ENCODE measurements around the gene ABCC10.
"Not testable (repeated sequence)": the region's sequence is repeated elsewhere in the genome, so short reads cannot be mapped to it uniquely, and the experiment has no call there.

The ABCC10 gene

DNA sequence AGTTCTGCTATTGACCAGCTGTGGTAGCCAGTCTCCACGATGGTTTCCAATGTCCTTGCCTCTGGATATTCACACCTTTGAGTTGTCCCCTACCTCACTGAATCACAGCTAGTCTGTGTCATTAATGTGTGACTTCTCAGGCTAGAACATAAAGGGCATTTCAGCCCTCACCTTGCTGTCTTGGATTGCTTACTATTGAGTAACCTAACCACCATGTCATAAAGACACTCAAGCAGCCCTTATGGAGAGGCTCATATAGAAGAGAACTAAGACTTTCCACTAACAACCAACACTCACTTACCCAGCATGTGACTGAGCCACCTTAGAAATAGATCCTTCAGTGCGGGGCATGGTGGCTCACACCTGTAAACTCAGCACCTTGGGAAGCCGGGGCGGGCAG lies 19.1 kb upstream of the ABCC10 start:
- Histone ChIP-seq H3F3A (ENCODE audit: insufficient read depth, low read length) (no peaks in the 10 kb centered on the region), H3K27me3 (replicated peaks; ENCODE audit: insufficient read depth, low read length) (no peaks in the 10 kb centered on the region), H3K36me3 (replicated peaks; ENCODE audit: insufficient read depth, low read length) (no peaks in the 10 kb centered on the region), H3K9me3 (replicated peaks; ENCODE audit: insufficient read depth, low read length) (no peaks in the 10 kb centered on the region), H3K4me2 (ENCODE audit: low read depth, low read length) (no peak overlapping the region), H3K9ac (ENCODE audit: low read length) (no peak overlapping the region), H3K9me2 (replicated peaks; ENCODE audit: insufficient read depth, low read length) (no peaks in the 10 kb centered on the region), H3K27ac (ENCODE audit: low read length) (no peak overlapping the region), H3K4me1 (ENCODE audit: low read length) (no peaks in the 10 kb centered on the region), H3K4me3 (ENCODE audit: low read length) (no peak overlapping the region), H2AFZ (ENCODE audit: low read length) (no peak overlapping the region), H3K79me2 (ENCODE audit: low read length) (no peaks in the 10 kb centered on the region), H4K20me1 (ENCODE audit: insufficient read depth, low read length) (no peaks in the 10 kb centered on the region)
- no peak for DNase-seq
- TF ChIP-seq EZH2 (optimal IDR thresholded peaks at IDR 0.05; ENCODE audit: low read depth, low read length) (no peak), EZH2phosphoT487 (IDR thresholded peaks at IDR 0.05; ENCODE audit: low read length) (no peak)
- TF ChIP-seq, protein P1, sequence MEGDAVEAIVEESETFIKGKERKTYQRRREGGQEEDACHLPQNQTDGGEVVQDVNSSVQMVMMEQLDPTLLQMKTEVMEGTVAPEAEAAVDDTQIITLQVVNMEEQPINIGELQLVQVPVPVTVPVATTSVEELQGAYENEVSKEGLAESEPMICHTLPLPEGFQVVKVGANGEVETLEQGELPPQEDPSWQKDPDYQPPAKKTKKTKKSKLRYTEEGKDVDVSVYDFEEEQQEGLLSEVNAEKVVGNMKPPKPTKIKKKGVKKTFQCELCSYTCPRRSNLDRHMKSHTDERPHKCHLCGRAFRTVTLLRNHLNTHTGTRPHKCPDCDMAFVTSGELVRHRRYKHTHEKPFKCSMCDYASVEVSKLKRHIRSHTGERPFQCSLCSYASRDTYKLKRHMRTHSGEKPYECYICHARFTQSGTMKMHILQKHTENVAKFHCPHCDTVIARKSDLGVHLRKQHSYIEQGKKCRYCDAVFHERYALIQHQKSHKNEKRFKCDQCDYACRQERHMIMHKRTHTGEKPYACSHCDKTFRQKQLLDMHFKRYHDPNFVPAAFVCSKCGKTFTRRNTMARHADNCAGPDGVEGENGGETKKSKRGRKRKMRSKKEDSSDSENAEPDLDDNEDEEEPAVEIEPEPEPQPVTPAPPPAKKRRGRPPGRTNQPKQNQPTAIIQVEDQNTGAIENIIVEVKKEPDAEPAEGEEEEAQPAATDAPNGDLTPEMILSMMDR (IDR thresholded peaks at IDR 0.05; ENCODE audit: low read length): no peak

DNA sequence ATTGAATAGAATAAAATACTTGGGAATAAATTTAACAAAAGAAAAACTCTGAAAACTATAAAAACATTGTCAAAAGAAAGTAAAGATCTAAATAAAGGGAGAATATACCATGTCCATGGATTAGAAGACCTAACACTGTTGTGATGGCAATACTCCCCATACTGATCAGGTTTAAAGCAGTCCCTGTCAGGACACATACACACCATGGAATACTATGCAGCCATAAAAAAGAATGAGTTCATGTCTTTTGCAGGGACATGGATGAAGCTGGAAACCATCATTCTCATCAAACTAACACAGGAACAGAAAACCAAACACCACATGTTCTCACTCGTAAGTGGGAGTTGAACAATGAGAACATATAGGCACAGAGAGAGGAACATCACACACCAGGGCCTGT lies 16.6 kb upstream of the ABCC10 start:
- H2AFZ ChIP-seq (ENCODE audit: low read length); H3K4me2 ChIP-seq (ENCODE audit: low read depth, low read length); H3K4me3 ChIP-seq (ENCODE audit: low read length); H3F3A ChIP-seq (ENCODE audit: insufficient read depth, low read length); H3K9me2 ChIP-seq (replicated peaks; ENCODE audit: insufficient read depth, low read length); H3K79me2 ChIP-seq (ENCODE audit: low read length); H3K27me3 ChIP-seq (replicated peaks; ENCODE audit: insufficient read depth, low read length); H3K27ac ChIP-seq (ENCODE audit: low read length); DNase-seq; H3K9me3 ChIP-seq (replicated peaks; ENCODE audit: insufficient read depth, low read length); H3K4me1 ChIP-seq (ENCODE audit: low read length); H3K9ac ChIP-seq (ENCODE audit: low read length); H3K36me3 ChIP-seq (replicated peaks; ENCODE audit: insufficient read depth, low read length); H4K20me1 ChIP-seq (ENCODE audit: insufficient read depth, low read length): not testable (repeated sequence)

DNA sequence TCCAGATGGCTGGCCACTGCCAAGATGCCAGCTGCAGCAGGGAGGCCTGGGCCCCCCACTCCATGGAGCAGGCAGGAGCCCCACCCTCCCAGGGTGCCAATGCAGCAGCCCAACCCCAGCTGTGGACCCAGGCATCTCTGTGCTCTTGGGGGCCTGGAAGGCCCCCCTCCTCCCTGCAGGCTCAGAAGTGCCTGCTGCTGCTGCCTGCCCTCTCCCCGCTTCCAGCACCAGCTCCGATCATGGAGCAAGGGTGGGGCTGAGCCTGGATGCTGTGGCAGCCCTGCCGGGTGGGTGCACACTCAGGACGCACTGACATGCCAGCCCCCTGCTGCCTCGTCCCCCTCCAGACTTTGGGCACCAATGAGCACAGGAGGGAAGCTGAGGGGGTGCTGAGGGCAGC lies 14.8 kb upstream of the ABCC10 start:
- no peaks in the 10 kb centered on the region for H4K20me1 ChIP-seq (ENCODE audit: insufficient read depth, low read length)
- no peaks in the 10 kb centered on the region for H3K4me1 ChIP-seq (ENCODE audit: low read length)
- H3K79me2 ChIP-seq (ENCODE audit: low read length): no peaks in the 10 kb centered on the region
- H3K27me3 ChIP-seq (replicated peaks; ENCODE audit: insufficient read depth, low read length): no peaks in the 10 kb centered on the region
- no peak overlapping the region for H3K27ac ChIP-seq (ENCODE audit: low read length)
- H3K4me2 ChIP-seq (ENCODE audit: low read depth, low read length): no peak overlapping the region
- no peaks in the 10 kb centered on the region for H3F3A ChIP-seq (ENCODE audit: insufficient read depth, low read length)
- TF ChIP-seq EZH2 (optimal IDR thresholded peaks at IDR 0.05; ENCODE audit: low read depth, low read length): no peak
- TF ChIP-seq EZH2phosphoT487 (IDR thresholded peaks at IDR 0.05; ENCODE audit: low read length): no peak
- TF ChIP-seq, protein P1 (IDR thresholded peaks at IDR 0.05; ENCODE audit: low read length): no peak
- no peak overlapping the region for H3K4me3 ChIP-seq (ENCODE audit: low read length)
- H3K9ac ChIP-seq (ENCODE audit: low read length): no peak overlapping the region
- no peaks in the 10 kb centered on the region for H3K9me3 ChIP-seq (replicated peaks; ENCODE audit: insufficient read depth, low read length)
- DNase-seq: no peak
- H3K36me3 ChIP-seq (replicated peaks; ENCODE audit: insufficient read depth, low read length): no peaks in the 10 kb centered on the region
- no peak overlapping the region for H2AFZ ChIP-seq (ENCODE audit: low read length)
- H3K9me2 ChIP-seq (replicated peaks; ENCODE audit: insufficient read depth, low read length): no peaks in the 10 kb centered on the region

DNA sequence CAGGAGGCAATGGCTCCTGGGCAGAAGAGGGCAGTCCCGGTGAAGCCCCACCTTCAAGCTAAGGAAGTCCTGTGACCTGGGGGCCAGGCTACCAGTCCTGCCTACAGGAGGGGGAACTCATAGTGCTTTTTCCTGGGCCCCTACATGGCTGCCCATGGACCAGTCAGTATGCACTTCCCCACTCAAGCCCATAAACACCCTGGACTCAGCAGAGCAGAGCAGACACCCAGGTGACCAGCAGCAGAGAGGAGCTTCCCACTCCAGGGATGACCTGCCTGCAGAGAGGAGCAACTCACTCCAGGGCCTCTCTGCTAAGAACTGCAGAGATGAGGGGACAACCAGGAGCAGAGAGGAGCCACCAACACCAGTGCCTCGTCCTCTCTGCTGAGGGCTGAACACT lies 14.3 kb upstream of the ABCC10 start:
- Histone ChIP-seq H3K36me3 (replicated peaks; ENCODE audit: insufficient read depth, low read length) (no peaks in the 10 kb centered on the region), H3K27ac (ENCODE audit: low read length) (no peak overlapping the region), H3K4me3 (ENCODE audit: low read length) (no peak overlapping the region), H2AFZ (ENCODE audit: low read length) (no peak overlapping the region), H3K9ac (ENCODE audit: low read length) (no peak overlapping the region), H3K79me2 (ENCODE audit: low read length) (no peaks in the 10 kb centered on the region), H3F3A (ENCODE audit: insufficient read depth, low read length) (no peaks in the 10 kb centered on the region), H3K9me3 (replicated peaks; ENCODE audit: insufficient read depth, low read length) (no peaks in the 10 kb centered on the region), H3K27me3 (replicated peaks; ENCODE audit: insufficient read depth, low read length) (no peaks in the 10 kb centered on the region), H3K9me2 (replicated peaks; ENCODE audit: insufficient read depth, low read length) (no peaks in the 10 kb centered on the region), H3K4me2 (ENCODE audit: low read depth, low read length) (no peak overlapping the region), H3K4me1 (ENCODE audit: low read length) (no peaks in the 10 kb centered on the region), H4K20me1 (ENCODE audit: insufficient read depth, low read length) (no peaks in the 10 kb centered on the region)
- DNase-seq: no peak
- TF ChIP-seq, protein P1 (IDR thresholded peaks at IDR 0.05; ENCODE audit: low read length): no peak
- no peak for TF ChIP-seq EZH2 (optimal IDR thresholded peaks at IDR 0.05; ENCODE audit: low read depth, low read length)
- TF ChIP-seq EZH2phosphoT487 (IDR thresholded peaks at IDR 0.05; ENCODE audit: low read length): no peak

DNA sequence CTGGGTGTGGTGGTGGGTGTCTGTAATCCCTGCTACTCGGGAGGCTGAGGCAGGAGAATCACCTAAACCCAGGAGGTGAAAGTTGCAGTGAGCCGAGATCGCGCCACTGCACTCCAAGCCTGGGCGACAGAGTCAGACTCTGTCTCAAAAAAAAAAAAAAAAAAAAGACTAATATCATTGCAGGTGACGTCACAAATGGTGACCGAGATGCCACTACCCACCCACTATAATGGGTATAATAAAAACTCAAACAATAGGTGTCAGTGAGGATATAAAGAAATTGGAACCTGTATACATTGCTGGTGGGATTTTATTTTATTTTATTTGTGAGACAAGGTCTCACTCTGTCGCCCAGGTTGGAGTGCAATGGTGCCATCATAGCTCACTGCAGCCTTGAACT lies 12.1 kb upstream of the ABCC10 start:
- not testable (repeated sequence) for H3K4me1 ChIP-seq (ENCODE audit: low read length); H4K20me1 ChIP-seq (ENCODE audit: insufficient read depth, low read length); H3K4me3 ChIP-seq (ENCODE audit: low read length)

More for the DNA sequence above, 12.1 kb upstream of the ABCC10 start:
- H3K4me2 ChIP-seq (ENCODE audit: low read depth, low read length); H3K36me3 ChIP-seq (replicated peaks; ENCODE audit: insufficient read depth, low read length); H3K27ac ChIP-seq (ENCODE audit: low read length); H3K9me3 ChIP-seq (replicated peaks; ENCODE audit: insufficient read depth, low read length); H2AFZ ChIP-seq (ENCODE audit: low read length); H3K27me3 ChIP-seq (replicated peaks; ENCODE audit: insufficient read depth, low read length); H3K9ac ChIP-seq (ENCODE audit: low read length); H3K79me2 ChIP-seq (ENCODE audit: low read length); H3F3A ChIP-seq (ENCODE audit: insufficient read depth, low read length); H3K9me2 ChIP-seq (replicated peaks; ENCODE audit: insufficient read depth, low read length); DNase-seq: not testable (repeated sequence)

All from MM.1S (cell line).